Measurements from ENCODE around the gene TPRKB.
"Not testable (repeated sequence)": the region's sequence is repeated elsewhere in the genome, so short reads cannot be mapped to it uniquely, and the experiment has no call there.

TPRKB gene

GRCh38 chr2:73698101-73698500 is 39.0 kb downstream of the TPRKB start:
- DNase-seq: no peak

GRCh38 chr2:73697606-73698005 is 39.5 kb downstream of the TPRKB start:
- DNase-seq: no peak

DNA sequence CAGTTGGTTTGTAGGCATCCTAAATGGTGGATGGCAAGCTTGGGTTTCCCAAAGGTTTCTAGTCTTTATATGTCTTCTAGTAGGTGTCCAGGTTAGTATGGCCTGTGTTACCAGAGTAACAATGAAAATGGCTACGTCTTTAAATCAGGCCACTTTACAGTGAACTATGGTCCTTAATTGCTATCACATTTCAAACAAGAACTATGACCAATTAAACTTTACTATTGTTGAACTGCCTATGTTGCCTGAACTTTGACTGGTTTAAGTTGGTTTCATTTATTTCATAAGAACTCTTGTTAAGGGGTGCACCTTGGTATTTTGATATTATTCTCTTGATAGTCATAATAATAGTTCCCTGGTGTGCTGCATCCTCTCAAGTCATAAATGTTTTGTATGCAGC is 40.2 kb downstream of the TPRKB start:
- DNase-seq: not testable (repeated sequence)

DNA sequence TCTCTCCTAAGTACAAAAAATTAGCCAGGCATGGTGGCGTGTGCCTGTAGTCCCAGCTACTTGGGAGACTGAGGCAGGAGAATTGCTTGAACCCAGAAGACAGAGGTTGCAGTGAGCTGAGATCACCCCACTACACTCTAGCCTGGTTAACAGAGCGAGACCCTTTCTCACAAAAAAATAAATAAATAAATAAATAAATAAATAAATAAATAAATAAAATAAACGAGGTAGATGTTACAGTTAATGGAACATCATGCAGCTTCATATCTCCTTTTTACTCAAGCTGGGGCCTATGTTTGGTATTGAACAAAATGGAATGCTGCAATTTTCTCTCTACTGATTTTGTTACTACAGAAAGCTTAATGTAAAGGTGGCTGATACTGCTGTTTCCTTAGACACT is 40.6 kb downstream of the TPRKB start:
- DNase-seq: not testable (repeated sequence)

GRCh38 chr2:73690372-73691088 is 46.6 kb downstream of the TPRKB start:
- DNase-seq: not testable (repeated sequence)

GRCh38 chr2:73688494-73688893 is 48.7 kb downstream of the TPRKB start:
- DNase-seq: not testable (repeated sequence)

DNA sequence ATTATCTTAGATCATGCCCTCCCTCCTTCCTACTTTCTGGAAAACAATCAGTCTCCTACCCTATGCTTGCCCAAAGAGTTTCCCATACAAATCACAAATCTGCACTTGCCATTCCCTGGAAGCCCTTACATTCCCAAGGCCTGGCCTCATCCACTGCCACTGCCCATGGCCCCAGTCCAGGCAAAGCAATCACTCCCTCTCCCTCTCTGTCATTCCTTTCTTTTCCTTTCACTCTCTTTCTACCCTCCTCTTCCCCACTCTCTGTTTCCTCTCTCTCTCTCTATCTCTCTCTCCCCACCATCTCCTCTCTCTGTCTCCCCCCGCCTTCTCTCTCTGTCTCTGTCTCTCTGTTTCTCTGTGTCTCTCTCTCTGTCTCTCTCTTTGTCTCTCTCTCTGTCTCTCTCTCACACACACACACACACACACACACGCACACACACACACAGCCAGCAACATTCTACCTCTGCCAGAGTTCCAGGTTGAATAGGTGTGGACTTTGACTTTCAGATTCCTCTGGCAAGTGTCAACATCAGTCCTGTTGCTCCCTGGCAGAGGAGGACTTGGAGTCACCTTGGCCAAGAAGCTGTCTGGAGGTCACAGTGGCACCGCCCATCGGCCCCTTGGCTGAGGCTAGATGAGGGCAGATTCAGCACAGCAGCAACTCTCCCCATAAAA is 51.2 kb downstream of the TPRKB start:
- DNase-seq: no peak

GRCh38 chr2:73684905-73685304 is 52.2 kb downstream of the TPRKB start:
- not testable (repeated sequence) for DNase-seq

DNA sequence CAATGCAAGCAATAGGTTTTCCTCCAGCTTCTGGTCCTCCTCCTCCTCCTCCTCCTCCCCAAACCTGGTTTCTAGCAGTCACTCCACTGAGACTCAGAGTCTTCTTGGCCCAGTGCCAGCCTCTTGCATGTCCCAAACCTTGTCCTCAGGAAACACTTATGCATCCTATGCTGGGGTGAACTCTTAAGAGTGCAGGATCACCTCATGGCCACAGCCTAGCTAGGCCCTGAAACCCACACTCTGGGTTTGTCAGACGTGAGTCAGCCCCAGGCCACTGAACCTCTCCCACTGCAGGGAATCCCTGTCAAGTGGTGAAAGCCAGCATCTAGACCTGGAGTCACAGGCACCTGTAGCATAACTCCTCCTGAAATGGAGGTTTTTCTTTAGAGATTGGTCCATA is 52.8 kb downstream of the TPRKB start:
- not testable (repeated sequence) for DNase-seq

GRCh38 chr2:73679951-73680571 is 57.1 kb downstream of the TPRKB start:
- not testable (repeated sequence) for DNase-seq
